Skeletal muscle satellite cell (primary cell): Measurements from ENCODE around the gene IL20RA.

Experiments
- H3K27me3 ChIP-seq: 2 replicates; pipeline ENCODE4 v1.7.0; 2013; ENCODE audit warnings: low read length; ENCODE audit not compliant: control insufficient read depth, insufficient read depth
- H3K36me3 ChIP-seq: 2 replicates; pipeline ENCODE4 v1.7.0; 2013; ENCODE audit warnings: mild to moderate bottlenecking, control low read depth, low read length; ENCODE audit not compliant: insufficient read depth
- H3K4me1 ChIP-seq: 2 replicates; pipeline ENCODE4 v1.7.0; 2013; ENCODE audit warnings: low read length; ENCODE audit not compliant: control insufficient read depth, insufficient read depth
- H3K4me2 ChIP-seq: 2 replicates; pipeline ENCODE4 v1.7.0; 2013; ENCODE audit warnings: mild to moderate bottlenecking, low read length
- H3K4me3 ChIP-seq: 2 replicates; pipeline ENCODE4 v1.7.0; 2013; ENCODE audit warnings: low read length
- H3K9ac ChIP-seq: 2 replicates; pipeline ENCODE4 v1.7.0; 2013; ENCODE audit warnings: mild to moderate bottlenecking, low read depth, low read length, moderate library complexity
- H3K9me3 ChIP-seq: replicated peaks from 2 replicates; pipeline ENCODE4 v1.7.0; 2013; ENCODE audit warnings: mild to moderate bottlenecking, control low read depth, low read length

Gene IL20RA

GRCh38 chr6:137002505-137002904 lies 42.3 kb downstream of the IL20RA start:
- H3K36me3 ChIP-seq, result no peaks in the 10 kb centered on the region
- H3K4me1 ChIP-seq, result peaks cover 8% of the 10 kb centered on the region
- no peaks in the 10 kb centered on the region for H3K9me3 ChIP-seq
- H3K9ac ChIP-seq, result no peak overlapping the region
- H3K4me3 ChIP-seq, result no peak overlapping the region
- no peak overlapping the region for H3K4me2 ChIP-seq
- H3K27me3 ChIP-seq, result no peaks in the 10 kb centered on the region

- Histone ChIP-seq H3K9ac (no peak overlapping the region), H3K27me3 (no peaks in the 10 kb centered on the region), H3K4me2 (no peak overlapping the region), H3K9me3 (no peaks in the 10 kb centered on the region), H3K36me3 (no peaks in the 10 kb centered on the region), H3K4me3 (no peak overlapping the region), H3K4me1 (peaks cover 8% of the 10 kb centered on the region)
These were observed 42.8 kb downstream of the IL20RA start for GRCh38 chr6:137001977-137002302.

- H3K4me2 ChIP-seq, result no peak overlapping the region
- H3K36me3 ChIP-seq, result no peaks in the 10 kb centered on the region
- H3K9me3 ChIP-seq, result no peaks in the 10 kb centered on the region
- H3K4me1 ChIP-seq, result peaks cover 8% of the 10 kb centered on the region
- H3K27me3 ChIP-seq, result no peaks in the 10 kb centered on the region
- H3K9ac ChIP-seq, result no peak overlapping the region
- no peak overlapping the region for H3K4me3 ChIP-seq
These were observed 43.3 kb downstream of the IL20RA start for GRCh38 chr6:137001299-137001976.

GRCh38 chr6:137000825-137001224 lies 43.9 kb downstream of the IL20RA start:
- H3K9me3 ChIP-seq, result no peaks in the 10 kb centered on the region
- H3K9ac ChIP-seq, result no peak overlapping the region
- no peak overlapping the region for H3K4me2 ChIP-seq
- no peaks in the 10 kb centered on the region for H3K27me3 ChIP-seq
- no peak overlapping the region for H3K4me3 ChIP-seq
- H3K4me1 ChIP-seq, result peaks cover 8% of the 10 kb centered on the region
- no peaks in the 10 kb centered on the region for H3K36me3 ChIP-seq

GRCh38 chr6:136995521-136995920 lies 49.2 kb downstream of the IL20RA start:
- Histone ChIP-seq H3K9ac (no peak overlapping the region), H3K4me3 (no peak overlapping the region), H3K9me3 (no peaks in the 10 kb centered on the region), H3K4me2 (no peak overlapping the region), H3K36me3 (no peaks in the 10 kb centered on the region), H3K4me1 (no peaks in the 10 kb centered on the region), H3K27me3 (peaks cover 13% of the 10 kb centered on the region)

GRCh38 chr6:136994782-136995181 lies 50.0 kb downstream of the IL20RA start:
- no peaks in the 10 kb centered on the region for H3K4me1 ChIP-seq
- no peak overlapping the region for H3K4me3 ChIP-seq
- H3K36me3 ChIP-seq, result no peaks in the 10 kb centered on the region
- H3K9me3 ChIP-seq, result no peaks in the 10 kb centered on the region
- no peak overlapping the region for H3K9ac ChIP-seq
- no peak overlapping the region for H3K4me2 ChIP-seq
- H3K27me3 ChIP-seq, result peaks cover 20% of the 10 kb centered on the region

- Histone ChIP-seq H3K27me3 (peaks cover 43% of the 10 kb centered on the region), H3K9ac (no peak overlapping the region), H3K4me3 (no peak overlapping the region), H3K4me2 (no peak overlapping the region), H3K4me1 (no peaks in the 10 kb centered on the region), H3K36me3 (no peaks in the 10 kb centered on the region), H3K9me3 (no peaks in the 10 kb centered on the region)
These were observed 52.7 kb downstream of the IL20RA start for GRCh38 chr6:136992113-136992512.

GRCh38 chr6:136991646-136992045 lies 53.1 kb downstream of the IL20RA start:
- Histone ChIP-seq H3K4me3 (no peak overlapping the region), H3K27me3 (peaks cover 43% of the 10 kb centered on the region), H3K9ac (no peak overlapping the region), H3K4me2 (no peak overlapping the region), H3K4me1 (no peaks in the 10 kb centered on the region), H3K36me3 (no peaks in the 10 kb centered on the region), H3K9me3 (no peaks in the 10 kb centered on the region)

- no peaks in the 10 kb centered on the region for H3K4me1 ChIP-seq
- no peak overlapping the region for H3K4me3 ChIP-seq
- peaks cover 43% of the 10 kb centered on the region for H3K27me3 ChIP-seq
- H3K9ac ChIP-seq, result no peak overlapping the region
- H3K36me3 ChIP-seq, result no peaks in the 10 kb centered on the region
- no peak overlapping the region for H3K4me2 ChIP-seq
- no peaks in the 10 kb centered on the region for H3K9me3 ChIP-seq
These were observed 54.0 kb downstream of the IL20RA start for GRCh38 chr6:136990754-136991153.

GRCh38 chr6:136990242-136990578 lies 54.6 kb downstream of the IL20RA start:
- Histone ChIP-seq H3K9me3 (no peaks in the 10 kb centered on the region), H3K4me3 (peak overlapping the region; percentile 74), H3K27me3 (peaks cover 43% of the 10 kb centered on the region), H3K36me3 (no peaks in the 10 kb centered on the region), H3K4me2 (peak overlapping the region; percentile 95), H3K4me1 (no peaks in the 10 kb centered on the region), H3K9ac (peak overlapping the region; percentile 34)

GRCh38 chr6:136989571-136990241 lies 55.1 kb downstream of the IL20RA start:
- Histone ChIP-seq H3K9ac (peak overlapping the region; percentile 34), H3K4me2 (peak overlapping the region; percentile 95), H3K9me3 (no peaks in the 10 kb centered on the region), H3K4me1 (no peaks in the 10 kb centered on the region), H3K27me3 (peaks cover 40% of the 10 kb centered on the region), H3K36me3 (no peaks in the 10 kb centered on the region), H3K4me3 (peak overlapping the region; percentile 74)

GRCh38 chr6:136987526-136987925 lies 57.2 kb downstream of the IL20RA start:
- Histone ChIP-seq H3K9me3 (no peaks in the 10 kb centered on the region), H3K9ac (no peak overlapping the region), H3K27me3 (peaks cover 40% of the 10 kb centered on the region), H3K36me3 (no peaks in the 10 kb centered on the region), H3K4me1 (no peaks in the 10 kb centered on the region), H3K4me2 (no peak overlapping the region), H3K4me3 (no peak overlapping the region)
